Suprapubic skin (tissue), 4 donors: ENCODE measurements around the gene GPR108. TPM values are rescaled to one million over a fixed set of nuclear protein-coding genes. Genes with fewer than 3 reads are reported as not detected.
"Not testable (repeated sequence)": the region's sequence is repeated elsewhere in the genome, so short reads cannot be mapped to it uniquely, and the experiment has no call there.

Experiments
- DNase-seq, 2 donors: peaks; one replicate each; pipeline ENCODE4 v3.0.0-alpha.2; 2019; ENCODE audit warnings: low spot score in 2 of 2
- H3K27ac ChIP-seq: fragments of 200-600 bp; sonication (generic); one replicate; pipeline ENCODE4 v1.5.1; 2019
- H3K27me3 ChIP-seq: fragments of 200-600 bp; sonication (generic); one replicate; pipeline ENCODE4 v1.5.1; 2019
- H3K36me3 ChIP-seq: fragments of 200-600 bp; sonication (generic); one replicate; pipeline ENCODE4 v1.5.1; 2019
- H3K4me1 ChIP-seq: fragments of 200-600 bp; sonication (generic); one replicate; pipeline ENCODE4 v1.5.1; 2019
- H3K4me3 ChIP-seq: fragments of 200-600 bp; sonication (generic); one replicate; pipeline ENCODE4 v1.5.1; 2019; ENCODE audit warnings: mild to moderate bottlenecking
- H3K9me3 ChIP-seq: fragments of 200-600 bp; sonication (generic); one replicate; pipeline ENCODE4 v1.5.1; 2019
- EP300 ChIP-seq: sonication (generic); formaldehyde crosslinking; IDR thresholded peaks from one replicate; pipeline ENCODE4 v1.6.1; 2017; ENCODE audit warnings: antibody characterized with exemption
- POLR2A ChIP-seq, 2 donors: fragments of 450-650 bp; IDR thresholded peaks; one replicate each; pipeline ENCODE4 v1.6.1; 2017; ENCODE audit warnings: antibody characterized with exemption in 2 of 2, mild to moderate bottlenecking in 2 of 2, moderate library complexity in 2 of 2
- POLR2AphosphoS5 ChIP-seq, 3 donors: sonication (generic); formaldehyde crosslinking; IDR thresholded peaks; one replicate each; pipeline ENCODE4 v1.6.1; 2017; ENCODE audit warnings: antibody characterized with exemption in 3 of 3
- WGBS: methylation state at CpG from one replicate; pipeline ENCODE4 v1.1.5; 2018; 5-methylcytosine and 5-hydroxymethylcytosine counted together
- total RNA-seq, 4 donors: library from RNA; depleted of rRNA; stranded (reverse); fragments of >200 nt; gene quantifications; one replicate each; pipeline ENCODE4 v1.1.0, GENCODE V29; 2016
- TF ChIP-seq, protein P1 (sequence below), 2 donors: fragments of 200-600 bp in 1 of 2; fragments of 450-650 bp in 1 of 2; sonication (generic) in 1 of 2; IDR thresholded peaks; one replicate each; pipeline ENCODE4 v1.5.1; 2016 to 2019; ENCODE audit warnings: antibody characterized with exemption in 2 of 2, mild to moderate bottlenecking in 1 of 2, moderate library complexity in 1 of 2

The GPR108 gene
- total RNA-seq, 4 donors from 2014 or later: 52.9 to 72.7 (median 60.7) TPM

DNA sequence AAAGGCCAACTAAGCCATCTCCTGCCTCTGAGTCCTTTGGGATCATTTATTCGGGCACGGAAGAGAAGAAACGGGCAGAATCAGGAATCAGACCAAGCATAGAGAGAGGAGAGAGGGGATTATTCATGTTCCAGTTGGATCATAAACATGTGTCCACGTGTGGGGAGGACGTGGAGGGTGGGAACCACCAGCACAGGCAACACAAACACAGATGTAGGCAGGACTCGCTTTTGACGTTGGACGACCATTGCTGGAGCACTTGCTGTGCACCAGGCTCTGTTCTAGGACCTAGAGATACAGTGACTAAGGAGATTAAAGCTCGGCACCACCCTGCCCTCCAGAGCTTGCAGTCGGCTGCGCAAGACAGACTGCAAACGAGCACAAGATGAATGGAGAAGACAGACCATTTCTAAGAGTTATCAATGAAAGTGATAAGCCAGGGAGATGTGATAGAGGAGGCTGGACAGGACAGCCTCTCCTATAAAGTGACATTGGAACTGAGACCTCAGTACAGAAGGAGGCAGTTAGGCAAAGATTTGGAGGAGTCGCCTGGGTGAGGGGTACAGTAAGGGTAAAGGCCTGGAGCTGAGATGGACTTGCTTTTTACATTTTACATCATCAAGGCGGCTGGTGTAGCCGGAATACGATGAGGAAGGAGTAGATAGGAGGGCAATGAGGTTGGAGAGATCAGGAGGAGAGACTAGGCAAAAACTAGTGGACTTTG is 29.1 kb upstream of the GPR108 start:
- Histone ChIP-seq H3K36me3 (peaks cover 2% of the 10 kb centered on the region), H3K9me3 (no peaks in the 10 kb centered on the region), H3K4me1 (peaks cover 30% of the 10 kb centered on the region), H3K4me3 (peak overlapping the region; percentile 45), H3K27ac (peak overlapping the region; percentile 82), H3K27me3 (no peaks in the 10 kb centered on the region)
- TF ChIP-seq POLR2A (IDR thresholded peaks at IDR 0.05): no peak
- no peak for TF ChIP-seq POLR2AphosphoS5 (IDR thresholded peaks at IDR 0.05)
- TF ChIP-seq, protein P1, sequence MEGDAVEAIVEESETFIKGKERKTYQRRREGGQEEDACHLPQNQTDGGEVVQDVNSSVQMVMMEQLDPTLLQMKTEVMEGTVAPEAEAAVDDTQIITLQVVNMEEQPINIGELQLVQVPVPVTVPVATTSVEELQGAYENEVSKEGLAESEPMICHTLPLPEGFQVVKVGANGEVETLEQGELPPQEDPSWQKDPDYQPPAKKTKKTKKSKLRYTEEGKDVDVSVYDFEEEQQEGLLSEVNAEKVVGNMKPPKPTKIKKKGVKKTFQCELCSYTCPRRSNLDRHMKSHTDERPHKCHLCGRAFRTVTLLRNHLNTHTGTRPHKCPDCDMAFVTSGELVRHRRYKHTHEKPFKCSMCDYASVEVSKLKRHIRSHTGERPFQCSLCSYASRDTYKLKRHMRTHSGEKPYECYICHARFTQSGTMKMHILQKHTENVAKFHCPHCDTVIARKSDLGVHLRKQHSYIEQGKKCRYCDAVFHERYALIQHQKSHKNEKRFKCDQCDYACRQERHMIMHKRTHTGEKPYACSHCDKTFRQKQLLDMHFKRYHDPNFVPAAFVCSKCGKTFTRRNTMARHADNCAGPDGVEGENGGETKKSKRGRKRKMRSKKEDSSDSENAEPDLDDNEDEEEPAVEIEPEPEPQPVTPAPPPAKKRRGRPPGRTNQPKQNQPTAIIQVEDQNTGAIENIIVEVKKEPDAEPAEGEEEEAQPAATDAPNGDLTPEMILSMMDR (IDR thresholded peaks at IDR 0.05): no peak
- no peak for TF ChIP-seq EP300
- no peak for DNase-seq
- WGBS: 21% methylated on average over 16 of the region's 16 CpGs

DNA sequence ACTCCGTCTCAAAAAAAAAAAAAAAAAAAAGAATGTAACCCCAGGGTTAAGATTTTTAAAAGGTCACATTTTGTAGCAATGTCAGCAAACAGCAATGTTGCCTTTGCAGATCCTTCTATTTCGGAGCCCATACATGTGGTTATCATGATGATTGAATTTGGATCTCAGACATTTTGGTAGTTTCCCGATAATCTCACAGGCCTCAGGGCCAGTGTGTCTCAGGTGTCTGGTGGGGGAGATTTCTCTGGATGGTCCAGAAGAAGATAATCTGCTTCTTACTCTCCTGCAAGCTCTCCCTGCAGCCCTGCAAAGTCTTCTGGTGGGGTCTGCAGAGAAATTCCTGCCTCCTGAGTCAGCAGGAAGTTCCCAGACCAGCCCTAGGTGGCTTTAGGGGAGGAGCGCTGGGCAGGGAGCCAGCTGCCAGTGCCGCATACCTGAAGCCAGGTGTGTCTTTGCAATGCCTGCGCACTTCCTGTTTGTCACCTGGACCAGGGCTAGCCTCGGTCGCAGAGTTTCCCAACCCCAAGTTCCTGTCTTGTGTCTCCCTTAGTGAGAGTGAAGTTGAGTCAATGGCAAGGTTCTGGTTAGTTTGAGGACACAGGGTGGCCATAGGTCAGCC is 28.5 kb upstream of the GPR108 start:
- H3K4me3 ChIP-seq: peak overlapping the region; percentile 45
- peak; percentile 80 to 88 for DNase-seq
- 19% methylated on average over 8 of the region's 8 CpGs for WGBS
- no peaks in the 10 kb centered on the region for H3K9me3 ChIP-seq
- peaks cover 7% of the 10 kb centered on the region for H3K36me3 ChIP-seq
- no peak for TF ChIP-seq POLR2A (IDR thresholded peaks at IDR 0.05)
- TF ChIP-seq EP300: no peak
- peak in 1 of 3 donors; percentile 45 for TF ChIP-seq POLR2AphosphoS5 (IDR thresholded peaks at IDR 0.05)
- TF ChIP-seq, protein P1 (IDR thresholded peaks at IDR 0.05): no peak
- peaks cover 30% of the 10 kb centered on the region for H3K4me1 ChIP-seq
- peak overlapping the region; percentile 82 for H3K27ac ChIP-seq
- no peaks in the 10 kb centered on the region for H3K27me3 ChIP-seq

GRCh38 chr19:6762253-6762797 is 24.9 kb upstream of the GPR108 start:
- H3K4me3 ChIP-seq, DNase-seq, H3K27ac ChIP-seq, H3K9me3 ChIP-seq, H3K27me3 ChIP-seq: not testable (repeated sequence)
- Histone ChIP-seq H3K4me1 (peaks cover 23% of the 10 kb centered on the region), H3K36me3 (peaks cover 22% of the 10 kb centered on the region)
- 84% methylated on average over 8 of the region's 8 CpGs for WGBS

DNA sequence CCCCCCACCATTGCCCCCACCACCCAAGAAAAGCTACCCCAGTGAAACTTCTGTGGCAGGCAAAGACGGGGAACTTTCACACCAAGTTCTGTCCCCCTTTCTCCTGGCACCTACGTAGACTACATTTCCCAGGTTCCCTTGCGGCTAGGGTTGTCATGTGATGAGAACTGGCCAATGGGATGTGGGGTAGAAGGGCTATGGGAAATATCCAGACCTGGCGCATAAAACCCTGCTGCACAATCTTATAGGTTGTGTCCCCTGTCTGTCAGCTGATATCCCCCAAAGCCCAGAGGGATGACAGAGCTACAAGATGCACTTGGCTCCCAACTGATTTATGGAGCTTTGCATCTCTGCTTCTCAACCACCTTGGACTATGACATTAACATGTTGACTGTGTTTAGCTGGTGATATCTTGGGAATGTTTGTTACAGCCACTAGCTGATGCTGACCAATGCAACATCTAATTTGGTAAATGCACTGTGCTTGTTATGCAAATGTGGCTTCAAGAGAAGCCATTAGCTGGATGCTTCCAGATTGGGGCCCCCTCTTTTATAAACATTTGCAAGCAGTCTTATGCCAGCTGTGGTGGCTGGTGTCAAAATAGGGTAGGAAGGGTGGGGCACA is 23.8 kb upstream of the GPR108 start:
- H3K9me3 ChIP-seq: no peaks in the 10 kb centered on the region
- peaks cover 22% of the 10 kb centered on the region for H3K36me3 ChIP-seq
- no peak overlapping the region for H3K27ac ChIP-seq
- TF ChIP-seq, protein P1 (IDR thresholded peaks at IDR 0.05): no peak
- TF ChIP-seq POLR2A (IDR thresholded peaks at IDR 0.05): no peak
- H3K4me1 ChIP-seq: peaks cover 12% of the 10 kb centered on the region
- 100% methylated on average over 4 of the region's 4 CpGs for WGBS
- DNase-seq: no peak
- H3K4me3 ChIP-seq: no peak overlapping the region
- H3K27me3 ChIP-seq: no peaks in the 10 kb centered on the region

- Histone ChIP-seq H3K36me3 (peaks cover 22% of the 10 kb centered on the region), H3K9me3 (no peaks in the 10 kb centered on the region), H3K27me3 (no peaks in the 10 kb centered on the region), H3K4me3 (no peak overlapping the region), H3K4me1 (peaks cover 7% of the 10 kb centered on the region), H3K27ac (no peak overlapping the region)
- DNase-seq: no peak
- WGBS: 92% methylated on average over 5 of the region's 17 CpGs
- no peak for TF ChIP-seq EP300
- TF ChIP-seq POLR2A (IDR thresholded peaks at IDR 0.05): no peak
- TF ChIP-seq POLR2AphosphoS5 (IDR thresholded peaks at IDR 0.05): no peak
- TF ChIP-seq, protein P1 (IDR thresholded peaks at IDR 0.05): no peak
Observed at GRCh38 chr19:6760606-6761005, 23.2 kb upstream of the GPR108 start.
